HepG2 (cell line): Measurements from ENCODE around the gene EDAR.

Experiments
- ATF3 ChIP-seq: sonication (generic); formaldehyde crosslinking; IDR thresholded peaks from 2 replicates; pipeline ENCODE4 v1.4.0; 2020; ENCODE audit warnings: missing genetic modification reagents
- CEBPZ ChIP-seq: IDR thresholded peaks from 2 replicates; pipeline ENCODE4 v1.6.1; 2012; ENCODE audit warnings: low read length, improper control_type of control experiment
- CTCF ChIP-seq: sonication (generic); formaldehyde crosslinking; IDR thresholded peaks from 2 replicates; pipeline ENCODE4 v1.5.0; 2020; ENCODE audit warnings: mild to moderate bottlenecking, missing genetic modification reagents, moderate library complexity
- FOXP1 ChIP-seq, 2 experiments: fragments of 450-650 bp in 1 of 2; IDR thresholded peaks; 2 replicates each; pipeline ENCODE4 v1.6.1; 2017 to 2018; ENCODE audit warnings: antibody characterized with exemption in 1 of 2
- IRF2 ChIP-seq: IDR thresholded peaks from 2 replicates; pipeline ENCODE4 v1.6.1; 2018; ENCODE audit warnings: missing genetic modification reagents, missing compliant biosample characterization
- REL ChIP-seq: sonication (generic); formaldehyde crosslinking; conservative IDR thresholded peaks from 2 replicates; pipeline ENCODE4 v1.8.0; 2022; ENCODE audit warnings: mild to moderate bottlenecking, missing genetic modification reagents, moderate library complexity
- RNF2 ChIP-seq: fragments of 450-650 bp; conservative IDR thresholded peaks from 2 replicates; pipeline ENCODE4 v1.6.1; 2016; ENCODE audit warnings: low read depth
- TAF1 ChIP-seq: sonication (generic); formaldehyde crosslinking; IDR thresholded peaks from 2 replicates; pipeline ENCODE4 v1.4.0; 2020; ENCODE audit warnings: missing genetic modification reagents
- TF ChIP-seq, protein P1 (sequence below): conservative IDR thresholded peaks from 2 replicates; pipeline ENCODE4 v1.6.1; 2018; ENCODE audit warnings: missing genetic modification reagents

- TF ChIP-seq CEBPZ (no peak), FOXP1 (IDR thresholded peaks at IDR 0.05) (no peak), FOXP1 (CRISPR knock-in tag; IDR thresholded peaks at IDR 0.05) (no peak), RNF2 (no peak), CTCF (CRISPR knock-in tag) (no peak), TAF1 (CRISPR knock-in tag) (no peak), IRF2 (CRISPR knock-in tag) (no peak), REL (CRISPR knock-in tag) (no peak), ATF3 (CRISPR knock-in tag) (no peak)
- TF ChIP-seq, protein P1, sequence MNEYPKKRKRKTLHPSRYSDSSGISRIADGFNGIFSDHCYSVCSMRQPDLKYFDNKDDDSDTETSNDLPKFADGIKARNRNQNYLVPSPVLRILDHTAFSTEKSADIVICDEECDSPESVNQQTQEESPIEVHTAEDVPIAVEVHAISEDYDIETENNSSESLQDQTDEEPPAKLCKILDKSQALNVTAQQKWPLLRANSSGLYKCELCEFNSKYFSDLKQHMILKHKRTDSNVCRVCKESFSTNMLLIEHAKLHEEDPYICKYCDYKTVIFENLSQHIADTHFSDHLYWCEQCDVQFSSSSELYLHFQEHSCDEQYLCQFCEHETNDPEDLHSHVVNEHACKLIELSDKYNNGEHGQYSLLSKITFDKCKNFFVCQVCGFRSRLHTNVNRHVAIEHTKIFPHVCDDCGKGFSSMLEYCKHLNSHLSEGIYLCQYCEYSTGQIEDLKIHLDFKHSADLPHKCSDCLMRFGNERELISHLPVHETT, result no peak
Observed at GRCh38 chr2:108933691-108934117, 55.3 kb downstream of the EDAR start.
